ENCODE results near the gene BICRAL. TPM values are rescaled to one million over a fixed set of nuclear protein-coding genes. Genes with fewer than 3 reads are reported as not detected.
"Not testable (repeated sequence)": the region's sequence is repeated elsewhere in the genome, so short reads cannot be mapped to it uniquely, and the experiment has no call there.

BICRAL gene
- total RNA-seq (2014; rRNA removed; shearing (Covaris generic)), result 5.4 and 5.7 TPM in 2 replicates
- polyA plus RNA-seq (2016; fragmentation: Nextera tagmentation; extraction: Ambion mirVana), result 2.4 and 2.5 TPM in 2 replicates

- 1% methylated on average over 38 to 68 of the region's 70 CpGs for WGBS, 2 experiments (ENCODE audit: low coverage in 1 of 2, low lambda C conversion rate in 2 of 2, missing lambda C conversion rate in 2 of 2)
These were observed at the start of gene BICRAL for GRCh38 chr6:42781796-42782688. BICRAL (plus strand) TSS chr6:42782052; CDS start chr6:42822023, 39,971 bp downstream.

GRCh38 chr6:42733867-42734481, 47.9 kb upstream of the BICRAL start:
- H3K9me3 ChIP-seq (ENCODE audit: low read depth); H3F3A ChIP-seq (ENCODE audit: insufficient read depth); DNase-seq; H3K27ac ChIP-seq; in situ Hi-C loops (cut with MboI); H3K4me2 ChIP-seq (ENCODE audit: unreplicated experiment); H3K9ac ChIP-seq; H3K9me2 ChIP-seq (ENCODE audit: insufficient read depth); H3K79me2 ChIP-seq (ENCODE audit: insufficient read depth); H3K27me3 ChIP-seq (replicated peaks; ENCODE audit: insufficient read depth); H2AFZ ChIP-seq; H3K4me3 ChIP-seq; H3K36me3 ChIP-seq (ENCODE audit: low read depth); H4K20me1 ChIP-seq (ENCODE audit: insufficient read depth); H3K4me1 ChIP-seq (ENCODE audit: insufficient read depth): not testable (repeated sequence)
- WGBS, 2 experiments (ENCODE audit: low coverage in 1 of 2, low lambda C conversion rate in 2 of 2, missing lambda C conversion rate in 2 of 2), result 68 to 73% methylated on average over 13 of the region's 13 CpGs

More at GRCh38 chr6:42781796-42782688, at the start of gene BICRAL:
- H3K9me2 ChIP-seq (ENCODE audit: insufficient read depth), result no peaks in the 10 kb centered on the region
- peak within 1 kb of the TSS; percentile 96 for H3K27ac ChIP-seq
- H4K20me1 ChIP-seq (ENCODE audit: insufficient read depth), result no peaks in the 10 kb centered on the region
- in situ Hi-C loops (cut with MboI), result no loop called here
- TF ChIP-seq EZH2phosphoT487 (IDR thresholded peaks at IDR 0.05; ENCODE audit: insufficient read depth, low read depth) (no peak), EZH2 (IDR thresholded peaks at IDR 0.05; ENCODE audit: insufficient read depth, poor library complexity, severe bottlenecking) (no peak)
- H3K4me1 ChIP-seq (ENCODE audit: insufficient read depth), result peaks cover 30% of the 10 kb centered on the region
- no peaks in the 10 kb centered on the region for H3K36me3 ChIP-seq (ENCODE audit: low read depth)
- peak; percentile 76 for DNase-seq
- peaks cover 52% of the 10 kb centered on the region for H3K79me2 ChIP-seq (ENCODE audit: insufficient read depth)
- peak within 1 kb of the TSS; percentile 99 for H3K9ac ChIP-seq
- H3K9me3 ChIP-seq (ENCODE audit: low read depth), result no peaks in the 10 kb centered on the region
- H3F3A ChIP-seq (ENCODE audit: insufficient read depth), result peaks cover 33% of the 10 kb centered on the region; the same call in 1 of the 2 replicates
- no peaks in the 10 kb centered on the region for H3K27me3 ChIP-seq (replicated peaks; ENCODE audit: insufficient read depth)
- H3K4me3 ChIP-seq, result peak within 1 kb of the TSS; percentile 82
- H3K4me2 ChIP-seq (ENCODE audit: unreplicated experiment), result peak within 1 kb of the TSS; percentile 100
- peak within 1 kb of the TSS; percentile 54 for H2AFZ ChIP-seq

- TF ChIP-seq EZH2phosphoT487 (IDR thresholded peaks at IDR 0.05; ENCODE audit: insufficient read depth, low read depth) (no peak), EZH2 (IDR thresholded peaks at IDR 0.05; ENCODE audit: insufficient read depth, poor library complexity, severe bottlenecking) (no peak)
- no peaks in the 10 kb centered on the region for H3F3A ChIP-seq (ENCODE audit: insufficient read depth)
- no peak overlapping the region for H2AFZ ChIP-seq
- peaks cover 3% of the 10 kb centered on the region; the same call in 1 of the 2 replicates for H3K4me1 ChIP-seq (ENCODE audit: insufficient read depth)
- no peaks in the 10 kb centered on the region for H3K27me3 ChIP-seq (replicated peaks; ENCODE audit: insufficient read depth)
- no peak overlapping the region for H3K4me3 ChIP-seq
- H3K9ac ChIP-seq, result no peak overlapping the region
- no peaks in the 10 kb centered on the region for H4K20me1 ChIP-seq (ENCODE audit: insufficient read depth)
- no peaks in the 10 kb centered on the region for H3K79me2 ChIP-seq (ENCODE audit: insufficient read depth)
- H3K9me2 ChIP-seq (ENCODE audit: insufficient read depth), result no peaks in the 10 kb centered on the region
- no peaks in the 10 kb centered on the region for H3K36me3 ChIP-seq (ENCODE audit: low read depth)
- in situ Hi-C loops (cut with MboI), result no loop called here
- H3K9me3 ChIP-seq (ENCODE audit: low read depth), result no peaks in the 10 kb centered on the region
- H3K27ac ChIP-seq, result no peak overlapping the region
- no peak for DNase-seq
- WGBS, 2 experiments (ENCODE audit: low coverage in 1 of 2, low lambda C conversion rate in 2 of 2, missing lambda C conversion rate in 2 of 2), result 61 to 72% methylated on average over 3 of the region's 3 CpGs
- H3K4me2 ChIP-seq (ENCODE audit: unreplicated experiment), result no peak overlapping the region
These were observed 45.9 kb upstream of the BICRAL start for GRCh38 chr6:42735976-42736375.

- Histone ChIP-seq H3K79me2 (ENCODE audit: insufficient read depth) (peaks cover 28% of the 10 kb centered on the region), H3K9me2 (ENCODE audit: insufficient read depth) (no peaks in the 10 kb centered on the region), H3K9me3 (ENCODE audit: low read depth) (no peaks in the 10 kb centered on the region), H3F3A (ENCODE audit: insufficient read depth) (peaks cover 11% of the 10 kb centered on the region), H3K9ac (no peak overlapping the region), H3K27me3 (replicated peaks; ENCODE audit: insufficient read depth) (no peaks in the 10 kb centered on the region), H3K4me2 (ENCODE audit: unreplicated experiment) (no peak overlapping the region), H3K4me1 (ENCODE audit: insufficient read depth) (peaks cover 13% of the 10 kb centered on the region), H3K27ac (no peak overlapping the region), H2AFZ (peak overlapping the region; percentile 32; the same call in 1 of the 2 replicates), H3K4me3 (no peak overlapping the region), H3K36me3 (ENCODE audit: low read depth) (no peaks in the 10 kb centered on the region), H4K20me1 (ENCODE audit: insufficient read depth) (no peaks in the 10 kb centered on the region)
- peak; percentile 50 for DNase-seq
- TF ChIP-seq EZH2 (IDR thresholded peaks at IDR 0.05; ENCODE audit: insufficient read depth, poor library complexity, severe bottlenecking) (no peak), EZH2phosphoT487 (IDR thresholded peaks at IDR 0.05; ENCODE audit: insufficient read depth, low read depth) (no peak)
- 46 to 52% methylated on average over 3 of the region's 3 CpGs for WGBS, 2 experiments (ENCODE audit: low coverage in 1 of 2, low lambda C conversion rate in 2 of 2, missing lambda C conversion rate in 2 of 2)
- in situ Hi-C loops (cut with MboI), result no loop called here
These were observed 41.1 kb upstream of the BICRAL start for GRCh38 chr6:42740725-42741124.
